ENCODE measurements around the gene RNASE13. TPM values are rescaled to one million over a fixed set of nuclear protein-coding genes. Genes with fewer than 3 reads are reported as not detected.

RNASE13 gene
- polyA plus RNA-seq, 1 experiment: not detected

DNA sequence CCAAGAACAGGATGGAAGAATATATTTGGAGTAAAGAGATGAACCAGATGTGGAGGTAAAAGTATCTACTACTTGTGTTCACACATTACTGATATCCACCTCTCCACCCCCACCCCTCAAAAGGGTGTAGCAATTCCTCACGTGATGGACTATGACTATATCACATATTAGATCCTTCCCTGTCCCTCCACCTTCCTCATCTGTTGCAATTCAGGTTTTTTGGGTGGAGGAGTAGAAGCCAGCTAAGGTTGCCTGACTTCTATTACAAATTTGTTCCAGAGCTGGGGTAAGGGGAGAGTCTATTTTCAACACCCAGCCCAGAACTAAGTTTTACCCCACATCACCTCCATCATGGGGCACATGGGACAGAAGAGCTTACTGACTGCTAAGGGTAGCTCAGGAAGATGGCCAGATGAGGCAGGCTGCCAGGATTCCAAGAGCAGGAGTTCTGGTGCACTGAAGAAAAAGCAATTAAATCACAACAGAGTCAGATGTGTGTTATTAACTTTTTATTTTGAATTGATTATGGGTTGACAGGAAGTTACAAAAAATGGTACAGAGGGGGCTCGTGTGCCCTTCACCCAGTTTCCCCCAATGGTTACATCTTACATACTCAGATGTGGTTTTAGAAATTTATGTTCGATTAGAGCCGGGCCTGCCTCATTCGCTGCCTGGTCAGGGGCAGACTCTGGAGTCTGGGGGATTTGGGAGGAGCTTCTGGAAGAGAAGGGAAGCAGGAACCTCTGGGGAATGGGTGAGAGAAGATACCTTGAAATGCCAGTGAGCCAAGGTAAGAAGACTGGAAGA is 2.1 kb downstream of the RNASE13 start:
- TF ChIP-seq, protein P1, sequence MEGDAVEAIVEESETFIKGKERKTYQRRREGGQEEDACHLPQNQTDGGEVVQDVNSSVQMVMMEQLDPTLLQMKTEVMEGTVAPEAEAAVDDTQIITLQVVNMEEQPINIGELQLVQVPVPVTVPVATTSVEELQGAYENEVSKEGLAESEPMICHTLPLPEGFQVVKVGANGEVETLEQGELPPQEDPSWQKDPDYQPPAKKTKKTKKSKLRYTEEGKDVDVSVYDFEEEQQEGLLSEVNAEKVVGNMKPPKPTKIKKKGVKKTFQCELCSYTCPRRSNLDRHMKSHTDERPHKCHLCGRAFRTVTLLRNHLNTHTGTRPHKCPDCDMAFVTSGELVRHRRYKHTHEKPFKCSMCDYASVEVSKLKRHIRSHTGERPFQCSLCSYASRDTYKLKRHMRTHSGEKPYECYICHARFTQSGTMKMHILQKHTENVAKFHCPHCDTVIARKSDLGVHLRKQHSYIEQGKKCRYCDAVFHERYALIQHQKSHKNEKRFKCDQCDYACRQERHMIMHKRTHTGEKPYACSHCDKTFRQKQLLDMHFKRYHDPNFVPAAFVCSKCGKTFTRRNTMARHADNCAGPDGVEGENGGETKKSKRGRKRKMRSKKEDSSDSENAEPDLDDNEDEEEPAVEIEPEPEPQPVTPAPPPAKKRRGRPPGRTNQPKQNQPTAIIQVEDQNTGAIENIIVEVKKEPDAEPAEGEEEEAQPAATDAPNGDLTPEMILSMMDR (IDR thresholded peaks at IDR 0.05; ENCODE audit: low read depth, low read length): no peak
- POLR2A ChIA-PET: no interaction called here

DNA sequence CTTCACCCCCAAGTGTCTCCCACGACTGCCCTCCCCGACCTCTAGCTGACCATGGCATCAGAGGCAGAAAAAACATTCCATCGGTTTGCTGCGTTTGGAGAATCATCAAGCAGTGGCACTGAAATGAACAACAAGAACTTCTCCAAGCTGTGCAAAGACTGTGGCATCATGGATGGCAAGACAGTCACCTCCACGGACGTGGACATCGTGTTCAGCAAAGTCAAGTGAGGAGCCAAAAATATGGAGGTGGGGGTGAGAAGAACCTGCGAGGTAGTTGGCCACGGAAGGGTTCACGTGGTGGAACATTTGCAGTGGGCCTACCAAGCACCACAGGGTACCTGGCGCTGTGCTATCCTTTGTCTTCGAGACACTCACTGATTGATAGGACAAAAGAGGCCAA is 4.1 kb downstream of the RNASE13 start:
- ChIA-PET CTCF (interaction anchor here (3.2 kb wide), 1 partner anchor 16 kb away, joined by 16 read pairs; no protein-coding TSS in a partner anchor), POLR2A (no interaction called here)
- Histone ChIP-seq H3K9me3 (ENCODE audit: control insufficient read depth, insufficient read depth, low read length) (no peaks in the 10 kb centered on the region; the same call in 1 of the 2 replicates), H3K27ac (ENCODE audit: low read depth, low read length) (no peak overlapping the region), H3K4me3 (ENCODE audit: low read depth, low read length) (no peak overlapping the region), H3K27me3 (ENCODE audit: control insufficient read depth, insufficient read depth, low read length) (peaks cover 54% of the 10 kb centered on the region)
- DNase-seq (ENCODE audit: low read depth, low spot score): no peak
- TF ChIP-seq, protein P1 (IDR thresholded peaks at IDR 0.05; ENCODE audit: low read depth, low read length): no peak

More for the DNA sequence above, 2.1 kb downstream of the RNASE13 start:
- CTCF ChIA-PET: interaction anchor here (0.5 to 3.6 kb wide), 6 partner anchors 7 to 62 kb away, joined by 3 to 24 read pairs (median 3); no protein-coding TSS in a partner anchor
- peaks cover 42% of the 10 kb centered on the region for H3K27me3 ChIP-seq (ENCODE audit: control insufficient read depth, insufficient read depth, low read length)
- no peaks in the 10 kb centered on the region for H3K9me3 ChIP-seq (ENCODE audit: control insufficient read depth, insufficient read depth, low read length)
- no peak for DNase-seq (ENCODE audit: low read depth, low spot score)
- no peak overlapping the region for H3K4me3 ChIP-seq (ENCODE audit: low read depth, low read length)
- no peak overlapping the region for H3K27ac ChIP-seq (ENCODE audit: low read depth, low read length)

DNA sequence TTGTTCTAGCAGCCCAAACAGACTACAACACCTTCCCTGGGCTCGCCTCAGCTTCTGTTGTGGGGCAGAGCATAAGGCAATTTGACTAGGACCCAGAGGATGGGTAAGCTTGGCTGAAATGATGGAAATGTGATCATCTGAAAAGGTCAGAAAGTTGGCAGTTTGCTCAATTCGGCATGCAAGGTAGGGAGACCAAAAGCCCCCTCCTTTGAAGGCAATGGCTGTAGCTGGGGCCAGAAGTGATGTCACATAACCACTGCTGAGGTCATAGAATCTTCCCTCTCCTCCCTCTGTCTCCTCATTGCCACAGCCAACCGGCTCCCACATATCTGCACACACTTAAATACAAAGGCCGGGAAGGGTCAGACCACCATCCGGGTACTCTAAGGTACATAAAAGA is 4.7 kb downstream of the RNASE13 start, which contains the start of gene TPPP2:
TPPP2 (plus strand) TSS at position 301 of the 400 bp plus-strand sequence. CDS start 365 bp downstream, outside the sequence.
- TF ChIP-seq, protein P1 (IDR thresholded peaks at IDR 0.05; ENCODE audit: low read depth, low read length): no peak
- Histone ChIP-seq H3K27me3 (ENCODE audit: control insufficient read depth, insufficient read depth, low read length) (peaks cover 54% of the 10 kb centered on the region), H3K27ac (ENCODE audit: low read depth, low read length) (no peak within 1 kb of the TSS), H3K9me3 (ENCODE audit: control insufficient read depth, insufficient read depth, low read length) (no peaks in the 10 kb centered on the region; the same call in 1 of the 2 replicates), H3K4me3 (ENCODE audit: low read depth, low read length) (no peak within 1 kb of the TSS)
- ChIA-PET POLR2A (no interaction called here), CTCF (interaction anchor here (3.2 kb wide), 1 partner anchor 15 kb away, joined by 16 read pairs; no protein-coding TSS in a partner anchor)
- no peak for DNase-seq (ENCODE audit: low read depth, low spot score)

DNA sequence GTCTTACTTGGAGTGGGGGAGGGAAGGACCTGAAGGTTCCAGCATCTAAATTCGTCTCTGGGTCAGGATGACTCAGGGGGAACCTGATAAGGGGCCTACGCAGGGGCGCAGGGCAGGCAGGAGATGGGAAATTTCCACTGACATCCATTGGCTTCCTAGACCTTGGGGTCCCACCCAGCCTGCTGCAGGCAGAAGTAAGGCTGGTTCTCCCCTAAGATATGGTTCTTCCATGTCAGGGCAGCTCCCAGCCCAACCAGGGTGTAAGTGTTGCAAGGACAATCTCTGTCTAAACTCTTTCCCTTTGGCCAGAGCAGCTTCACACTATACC is 7.7 kb downstream of the RNASE13 start:
- H3K27me3 ChIP-seq (ENCODE audit: control insufficient read depth, insufficient read depth, low read length): peaks cover 70% of the 10 kb centered on the region
- DNase-seq (ENCODE audit: low read depth, low spot score): no peak
- ChIA-PET POLR2A (no interaction called here), CTCF (interaction anchor here (1.1 to 1.6 kb wide), 4 partner anchors 12 to 56 kb away, joined by 4 to 7 read pairs (median 6); no protein-coding TSS in a partner anchor)
- H3K4me3 ChIP-seq (ENCODE audit: low read depth, low read length): no peak overlapping the region
- TF ChIP-seq, protein P1 (IDR thresholded peaks at IDR 0.05; ENCODE audit: low read depth, low read length): no peak
- no peak overlapping the region for H3K27ac ChIP-seq (ENCODE audit: low read depth, low read length)
- H3K9me3 ChIP-seq (ENCODE audit: control insufficient read depth, insufficient read depth, low read length): no peaks in the 10 kb centered on the region; the same call in 1 of the 2 replicates

Data from AG04450 (cell line).